ENCODE results near the gene CP. TPM values are rescaled to one million over a fixed set of nuclear protein-coding genes. Genes with fewer than 3 reads are reported as not detected.

Gene CP
- total RNA-seq, 2 experiments from 2014 or later, result not detected

DNA sequence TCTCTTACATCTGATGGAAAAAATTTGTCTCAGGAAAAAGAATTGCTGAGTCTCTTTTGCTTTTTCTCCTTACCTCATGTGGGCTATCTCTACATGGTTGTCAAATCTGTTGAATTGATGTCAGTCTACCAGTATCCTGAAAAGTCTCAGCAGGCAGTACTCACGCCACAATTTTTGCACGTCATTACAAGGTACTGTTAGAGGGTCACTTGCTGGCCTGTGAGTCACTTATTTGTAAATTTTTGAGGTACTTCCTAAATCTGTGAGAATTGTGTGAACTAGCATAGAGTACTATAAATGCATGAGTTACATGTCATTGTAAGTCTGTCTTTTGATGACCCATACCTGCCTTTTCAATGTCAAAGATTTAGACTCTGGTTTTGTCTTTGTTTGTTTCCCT is 76.3 kb downstream of the CP start:
- peaks cover 9% of the 10 kb centered on the region for H3K4me1 Mint-ChIP-seq
- H3K27ac Mint-ChIP-seq, result no peak overlapping the region
- H3K9me3 Mint-ChIP-seq (ENCODE audit: low read depth), result no peaks in the 10 kb centered on the region
- POLR2A ChIA-PET, result no interaction called here
- H3K27me3 Mint-ChIP-seq, result no peaks in the 10 kb centered on the region
- intact Hi-C loops (cut with DNase I, micrococcal nuclease), result no loop called here
- CTCF ChIA-PET, result no interaction called here
- H3K4me3 Mint-ChIP-seq, result no peak overlapping the region
- no peak for DNase-seq
- peaks cover 17% of the 10 kb centered on the region for H3K36me3 Mint-ChIP-seq (ENCODE audit: low read depth)
- ATAC-seq, result no peak

DNA sequence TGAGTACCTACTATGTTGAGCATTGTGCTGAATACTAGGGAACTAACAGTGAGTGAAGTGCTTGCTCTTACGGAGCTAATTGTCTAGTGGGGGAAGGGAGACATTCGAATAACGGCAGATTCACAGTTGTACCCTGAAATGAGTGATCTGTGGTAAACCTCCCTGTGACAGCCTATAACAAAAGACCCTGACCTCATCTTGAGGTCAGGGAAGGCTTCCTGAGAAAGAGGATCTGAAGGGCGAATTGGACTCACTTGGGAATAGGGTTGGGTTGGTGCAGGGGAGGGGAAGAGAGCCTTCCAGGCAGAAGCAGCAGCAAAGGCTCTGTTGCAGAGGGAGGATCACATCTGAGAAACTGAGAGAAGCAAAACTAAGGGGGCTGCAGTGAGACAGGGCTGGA is 78.9 kb downstream of the CP start:
- DNase-seq, result no peak
- Mint-ChIP-seq H3K36me3 (ENCODE audit: low read depth) (peaks cover 14% of the 10 kb centered on the region), H3K9me3 (ENCODE audit: low read depth) (no peaks in the 10 kb centered on the region), H3K27ac (no peak overlapping the region), H3K27me3 (no peaks in the 10 kb centered on the region), H3K4me1 (peaks cover 11% of the 10 kb centered on the region), H3K4me3 (no peak overlapping the region)
- intact Hi-C loops (cut with DNase I, micrococcal nuclease), result no loop called here
- CTCF ChIA-PET, result no interaction called here
- no peak for ATAC-seq
- POLR2A ChIA-PET, result no interaction called here

DNA sequence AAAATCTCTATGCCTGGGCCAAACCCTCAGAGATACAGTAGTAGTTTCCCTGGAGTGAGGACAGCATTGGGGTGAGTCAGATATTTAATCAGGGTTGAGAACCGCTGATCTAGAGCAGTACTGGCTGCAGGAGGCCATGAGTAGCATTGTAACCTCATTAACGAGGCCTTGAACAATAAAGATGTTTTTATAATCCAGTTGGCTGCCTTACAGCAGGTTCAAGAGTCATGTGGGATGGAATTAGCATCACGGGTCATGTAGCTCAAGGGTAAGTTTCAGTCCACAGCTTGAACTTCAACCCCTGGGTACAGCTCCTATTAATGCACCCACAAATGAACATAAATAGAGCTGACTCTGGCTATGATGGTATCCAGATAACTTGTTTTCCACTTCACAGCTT is 87.1 kb downstream of the CP start:
- Mint-ChIP-seq H3K4me3 (no peak overlapping the region), H3K27me3 (no peaks in the 10 kb centered on the region), H3K9me3 (ENCODE audit: low read depth) (no peaks in the 10 kb centered on the region), H3K4me1 (peaks cover 32% of the 10 kb centered on the region), H3K36me3 (ENCODE audit: low read depth) (no peaks in the 10 kb centered on the region), H3K27ac (no peak overlapping the region)
- ChIA-PET CTCF (interaction anchor here (0.6 kb wide), 2 partner anchors 14 to 144 kb away, joined by 3 to 4 read pairs; no protein-coding TSS in a partner anchor), POLR2A (interaction anchor here (0.6 kb wide), 2 partner anchors 16 to 42 kb away, joined by 3 to 7 read pairs; no protein-coding TSS in a partner anchor)
- ATAC-seq, result no peak
- intact Hi-C loops (cut with DNase I, micrococcal nuclease), result no loop called here
- DNase-seq, result no peak

DNA sequence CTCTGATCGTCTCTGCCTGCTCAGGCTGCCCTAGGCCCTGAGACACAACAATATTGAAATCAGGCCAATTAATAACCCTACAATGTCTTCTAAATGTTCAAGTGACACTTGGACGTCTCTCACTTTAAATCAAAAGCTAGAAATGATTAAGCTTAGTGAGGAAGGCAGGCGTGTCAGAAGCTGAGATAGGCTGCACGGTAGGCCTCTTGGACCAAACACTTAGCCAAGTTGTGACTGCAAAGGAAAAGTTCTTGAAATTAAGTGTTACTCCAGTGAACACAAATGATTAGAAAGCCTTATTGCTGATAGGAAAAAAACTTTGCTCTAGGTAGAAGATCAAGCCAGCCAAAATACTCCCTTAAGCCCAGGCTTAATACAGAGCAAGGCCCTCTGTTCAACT is 90.0 kb downstream of the CP start:
- no peaks in the 10 kb centered on the region for H3K9me3 Mint-ChIP-seq (ENCODE audit: low read depth)
- POLR2A ChIA-PET, result no interaction called here
- H3K36me3 Mint-ChIP-seq (ENCODE audit: low read depth), result no peaks in the 10 kb centered on the region
- intact Hi-C loops (cut with DNase I, micrococcal nuclease), result no loop called here
- peak overlapping the region; percentile 55 for H3K27ac Mint-ChIP-seq
- peaks cover 37% of the 10 kb centered on the region for H3K4me1 Mint-ChIP-seq
- CTCF ChIA-PET, result interaction anchor here (0.7 to 1.4 kb wide), 4 partner anchors 11 to 175 kb away, joined by 3 read pairs; no protein-coding TSS in a partner anchor
- no peak for ATAC-seq
- peak overlapping the region; percentile 90 for H3K4me3 Mint-ChIP-seq
- peak; percentile 12 for DNase-seq
- H3K27me3 Mint-ChIP-seq, result no peaks in the 10 kb centered on the region

DNA sequence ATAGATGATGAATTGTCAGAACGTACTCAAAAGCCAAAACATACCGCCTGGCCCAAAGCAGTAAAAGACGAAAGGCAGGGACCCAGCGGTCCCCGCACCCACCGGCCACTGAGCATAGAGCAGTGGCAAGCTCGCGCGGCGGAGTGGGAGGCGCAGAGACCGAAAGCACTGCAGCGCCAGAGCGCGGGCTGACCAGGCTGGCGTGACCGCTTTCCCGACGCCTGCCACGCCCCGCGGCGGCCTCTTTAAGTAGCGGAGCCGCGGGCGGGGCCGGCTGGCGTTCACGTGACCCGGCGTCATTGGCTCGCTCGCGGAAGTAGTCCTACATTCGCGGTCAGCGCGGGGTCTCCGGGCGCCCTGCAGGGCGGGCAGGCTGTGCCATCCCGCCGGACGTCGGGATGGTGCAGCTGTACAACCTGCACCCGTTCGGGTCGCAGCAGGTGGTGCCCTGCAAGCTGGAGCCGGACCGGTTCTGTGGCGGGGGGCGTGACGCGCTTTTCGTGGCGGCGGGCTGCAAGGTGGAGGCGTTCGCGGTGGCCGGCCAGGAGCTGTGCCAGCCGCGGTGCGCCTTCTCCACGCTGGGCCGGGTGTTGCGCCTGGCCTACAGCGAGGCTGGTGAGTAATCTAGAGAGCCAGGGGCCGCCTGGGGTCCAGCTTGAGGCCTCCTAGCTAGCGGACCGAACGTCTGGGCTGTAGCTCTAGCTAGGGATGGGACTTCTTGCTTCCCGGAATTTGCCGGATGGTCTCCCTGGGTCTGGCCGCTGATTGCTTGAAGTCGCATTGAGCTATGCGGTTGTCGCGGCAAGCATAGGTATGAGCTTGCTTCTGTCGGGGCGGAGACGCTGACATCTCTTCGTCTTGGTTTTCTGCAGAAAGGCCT is 92.1 kb downstream of the CP start, which contains the start of gene HPS3:
TSS of gene HPS3 (plus strand) at position 313 of the 880 bp plus-strand sequence. CDS start at position 399, 86 bp downstream.
- ChIA-PET CTCF (interaction anchor here (0.7 to 1.9 kb wide), 5 partner anchors 9 to 164 kb away, joined by 3 to 14 read pairs (median 3); partner anchors contain the start of gene GYG1), POLR2A (no interaction called here)
- intact Hi-C loops (cut with DNase I, micrococcal nuclease), result loop anchor here (1.0 to 5.0 kb wide), 4 partner anchors 43 to 684 kb away; partner anchors contain the start of genes GYG1 (in 2 of the 2), HLTF (in 2 of the 2), COMMD2 (in 1 of the 2) and RNF13 (in 1 of the 2)
- ATAC-seq (peak; percentile 91), DNase-seq (peak; percentile 90)
- Mint-ChIP-seq H3K27me3 (peaks cover 8% of the 10 kb centered on the region), H3K4me3 (peak within 1 kb of the TSS; percentile 90), H3K27ac (peak within 1 kb of the TSS; percentile 82), H3K4me1 (peaks cover 37% of the 10 kb centered on the region), H3K36me3 (ENCODE audit: low read depth) (no peaks in the 10 kb centered on the region), H3K9me3 (ENCODE audit: low read depth) (no peaks in the 10 kb centered on the region)

DNA sequence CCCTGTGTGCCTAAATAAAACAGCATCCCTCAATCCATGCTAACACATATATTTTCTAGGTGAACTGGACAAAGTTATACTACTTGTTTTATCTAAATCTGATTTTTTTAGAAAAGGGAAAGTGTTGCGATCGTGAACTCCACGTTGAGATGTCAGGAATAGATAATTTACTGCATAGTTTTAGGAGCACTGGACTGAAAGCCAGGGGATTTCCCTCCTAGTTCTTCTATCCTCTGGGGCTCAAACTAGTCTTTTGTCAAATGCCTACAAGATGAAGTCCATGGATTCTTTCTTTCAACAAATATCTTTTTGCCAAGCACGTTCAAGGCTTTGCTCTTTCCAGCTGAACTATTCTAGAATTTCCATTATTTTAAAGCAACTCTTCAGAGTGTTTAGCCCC is 92.8 kb downstream of the CP start:
- H3K4me3 Mint-ChIP-seq, result peak overlapping the region; percentile 90
- DNase-seq, result no peak
- intact Hi-C loops (cut with DNase I, micrococcal nuclease), result loop anchor here (1.0 to 5.0 kb wide), 4 partner anchors 43 to 684 kb away; partner anchors contain the start of genes GYG1 (in 2 of the 2), HLTF (in 2 of the 2), COMMD2 (in 1 of the 2) and RNF13 (in 1 of the 2)
- peak overlapping the region; percentile 76 for H3K27ac Mint-ChIP-seq
- ChIA-PET POLR2A (no interaction called here), CTCF (interaction anchor here (0.7 to 1.9 kb wide), 3 partner anchors 8 to 164 kb away, joined by 3 to 14 read pairs (median 3); partner anchors contain the start of gene GYG1)
- H3K36me3 Mint-ChIP-seq (ENCODE audit: low read depth), result no peaks in the 10 kb centered on the region
- no peaks in the 10 kb centered on the region for H3K9me3 Mint-ChIP-seq (ENCODE audit: low read depth)
- peaks cover 37% of the 10 kb centered on the region for H3K4me1 Mint-ChIP-seq
- H3K27me3 Mint-ChIP-seq, result peaks cover 8% of the 10 kb centered on the region
- no peak for ATAC-seq

DNA sequence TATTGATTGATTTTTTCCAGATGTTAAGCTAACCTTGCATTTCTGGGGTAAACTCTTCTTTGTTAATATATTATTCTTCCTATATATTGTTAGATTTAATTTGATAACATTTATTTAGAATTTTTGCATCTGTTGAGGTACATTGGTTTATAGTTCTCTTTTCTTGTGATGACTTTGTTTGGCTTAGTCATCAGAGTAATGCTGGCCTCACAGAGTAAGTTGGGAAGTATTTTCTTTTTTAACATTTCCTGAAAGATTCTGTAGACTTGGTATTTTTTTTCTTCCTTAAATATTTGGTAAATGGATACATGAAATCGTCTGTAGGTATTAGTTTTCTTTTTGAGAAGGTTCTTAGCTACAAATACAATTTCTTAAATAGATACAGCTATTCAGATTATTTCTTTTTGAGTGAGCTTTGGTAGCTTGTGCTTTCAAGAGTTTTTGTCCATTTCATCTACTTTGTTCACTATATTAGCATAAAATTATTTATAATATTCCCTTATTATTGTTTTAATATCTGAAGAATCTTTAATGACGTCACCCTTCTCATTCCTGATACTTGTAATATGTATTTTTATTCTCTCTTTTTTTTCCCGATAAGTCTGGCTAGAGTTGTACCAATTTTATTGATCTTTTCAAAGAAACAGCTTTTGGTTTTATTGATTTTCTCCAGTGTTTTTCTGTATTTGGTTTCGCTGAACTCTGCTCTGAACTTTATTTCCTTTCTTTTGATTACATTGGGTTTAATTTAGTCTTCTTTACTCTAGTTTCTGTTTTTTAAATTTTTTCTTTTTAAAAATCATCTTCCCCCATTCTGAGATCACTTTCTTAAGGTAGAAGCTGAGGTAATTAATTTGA is 98.7 kb downstream of the CP start:
- Mint-ChIP-seq H3K4me1 (no peaks in the 10 kb centered on the region), H3K27ac (no peak overlapping the region), H3K4me3 (no peak overlapping the region), H3K36me3 (ENCODE audit: low read depth) (no peaks in the 10 kb centered on the region), H3K27me3 (peaks cover 8% of the 10 kb centered on the region), H3K9me3 (ENCODE audit: low read depth) (no peaks in the 10 kb centered on the region)
- no peak for ATAC-seq
- DNase-seq, result no peak
- CTCF ChIA-PET, result interaction anchor here (0.8 to 5.4 kb wide), 3 partner anchors 151 to 169 kb away, joined by 3 to 104 read pairs (median 6); no protein-coding TSS in a partner anchor
- intact Hi-C loops (cut with DNase I, micrococcal nuclease), result no loop called here
- POLR2A ChIA-PET, result no interaction called here

Other genes starting within 250 kb of the CP start
- gene GYG1, start 230.3 kb downstream of the CP start, total RNA-seq, result 10 to 100 TPM; 13.3 to 14.0 TPM
- gene HLTF, start 135.3 kb downstream of the CP start, total RNA-seq, result 10 to 100 TPM; 19.0 to 20.5 TPM
- 10 to 100 TPM; 18.0 to 20.2 TPM for gene HPS3, start 92.2 kb downstream of the CP start, total RNA-seq
- not detected for gene TM4SF18, start 111.8 kb upstream of the CP start, total RNA-seq
- gene TM4SF1, start 155.8 kb upstream of the CP start, total RNA-seq, result not detected

All from activated CD4-positive, alpha-beta T cell treated with anti-CD3 and anti-CD28 coated beads for 36 hours (primary cell).